ENCODE data around the gene CAMSAP2.

The CAMSAP2 gene

GRCh38 chr1:200875416-200875815 lies 136.7 kb downstream of the CAMSAP2 start:
- DNase-seq (ENCODE audit: extremely low read depth in 1 of 2, low read depth in 1 of 2), result no peak

- DNase-seq (ENCODE audit: extremely low read depth in 1 of 2, low read depth in 1 of 2), result no peak
Measured at GRCh38 chr1:200877010-200877409, 138.3 kb downstream of the CAMSAP2 start.

GRCh38 chr1:200877839-200878551 lies 139.3 kb downstream of the CAMSAP2 start:
- no peak for DNase-seq (ENCODE audit: extremely low read depth in 1 of 2, low read depth in 1 of 2)

- no peak for DNase-seq (ENCODE audit: extremely low read depth in 1 of 2, low read depth in 1 of 2)
Measured at GRCh38 chr1:200880212-200880611, 141.5 kb downstream of the CAMSAP2 start.

GRCh38 chr1:200883118-200883517 lies 144.4 kb downstream of the CAMSAP2 start:
- no peak for DNase-seq (ENCODE audit: extremely low read depth in 1 of 2, low read depth in 1 of 2)

- DNase-seq (ENCODE audit: extremely low read depth in 1 of 2, low read depth in 1 of 2), result no peak
Measured at GRCh38 chr1:200885623-200886402, 147.1 kb downstream of the CAMSAP2 start.

- no peak for DNase-seq (ENCODE audit: extremely low read depth in 1 of 2, low read depth in 1 of 2)
Measured at GRCh38 chr1:200886594-200886993, 147.9 kb downstream of the CAMSAP2 start.

- DNase-seq (ENCODE audit: extremely low read depth in 1 of 2, low read depth in 1 of 2), result no peak
Measured at GRCh38 chr1:200887036-200887435, 148.3 kb downstream of the CAMSAP2 start.

- DNase-seq (ENCODE audit: extremely low read depth in 1 of 2, low read depth in 1 of 2), result no peak
Measured at GRCh38 chr1:200887772-200888348, 149.2 kb downstream of the CAMSAP2 start.

- DNase-seq (ENCODE audit: extremely low read depth in 1 of 2, low read depth in 1 of 2), result peak in 1 of 2 donors; percentile 25
Measured at GRCh38 chr1:200888349-200888838, 149.7 kb downstream of the CAMSAP2 start.

- DNase-seq (ENCODE audit: extremely low read depth in 1 of 2, low read depth in 1 of 2), result no peak
Measured at GRCh38 chr1:200889571-200889970, 150.9 kb downstream of the CAMSAP2 start.

- no peak for DNase-seq (ENCODE audit: extremely low read depth in 1 of 2, low read depth in 1 of 2)
Measured at GRCh38 chr1:200890027-200890426, 151.3 kb downstream of the CAMSAP2 start.

GRCh38 chr1:200890818-200891773 lies 152.4 kb downstream of the CAMSAP2 start:
- DNase-seq (ENCODE audit: extremely low read depth in 1 of 2, low read depth in 1 of 2), result no peak

- DNase-seq (ENCODE audit: extremely low read depth in 1 of 2, low read depth in 1 of 2), result no peak
Measured at GRCh38 chr1:200891774-200892157, 153.1 kb downstream of the CAMSAP2 start.

GRCh38 chr1:200892546-200892945 lies 153.9 kb downstream of the CAMSAP2 start:
- DNase-seq (ENCODE audit: extremely low read depth in 1 of 2, low read depth in 1 of 2), result no peak

- DNase-seq (ENCODE audit: extremely low read depth in 1 of 2, low read depth in 1 of 2), result no peak
Measured at GRCh38 chr1:200892958-200893357, 154.3 kb downstream of the CAMSAP2 start.

- DNase-seq (ENCODE audit: extremely low read depth in 1 of 2, low read depth in 1 of 2), result no peak
Measured at GRCh38 chr1:200893411-200893901, 154.8 kb downstream of the CAMSAP2 start.

- no peak for DNase-seq (ENCODE audit: extremely low read depth in 1 of 2, low read depth in 1 of 2)
Measured at GRCh38 chr1:200894712-200895442, 156.2 kb downstream of the CAMSAP2 start, which contains the start of gene INAVA. INAVA (plus strand) TSS chr1:200894900; CDS start chr1:200898401, 3,501 bp downstream.

- no peak for DNase-seq (ENCODE audit: extremely low read depth in 1 of 2, low read depth in 1 of 2)
Measured at GRCh38 chr1:200895443-200895789, 156.7 kb downstream of the CAMSAP2 start.
